HepG2 (cell line): ENCODE results near the gene PDE8B. TPM values are rescaled to one million over a fixed set of nuclear protein-coding genes. Genes with fewer than 3 reads are reported as not detected.

ENCODE experiments used
- ATAC-seq: fragments of 200-7000 bp; cut with Tn5 transposase; 3 replicates; pipeline ENCODE4 v1.9.1; 2020; ENCODE audit warnings: mild to moderate bottlenecking, moderate library complexity
- BruUV-seq: library from RNA; stranded (reverse); fragments of 400-500 nt; replicated peaks from 2 replicates; lab custom pipeline; 2021; lab: Mats Ljungman, UMichigan
- CTCF ChIA-PET: fragments of 300-600 bp; formaldehyde crosslinking; extraction: SDS; loops from one replicate; lab custom pipeline; 2021; ENCODE audit warnings: low total read pairs, inconsistent platforms, low intra/inter-chr PET ratio; lab: Yijun Ruan, JAX
- POLR2A ChIA-PET: fragments of 350-600 bp; sonication (Branson Sonifier 250); formaldehyde crosslinking; loops from one replicate; lab custom pipeline; 2020; ENCODE audit warnings: antibody characterized with exemption, inconsistent platforms; lab: Yijun Ruan, JAX
- DNase-seq: peaks from one replicate; pipeline ENCODE4 v3.0.0-alpha.2; 2015; ENCODE audit warnings: low spot score
- FAIRE-seq: peaks from 3 replicates; lab custom pipeline; 2011; peaks lifted over from hg19 to GRCh38; lab: Jason Lieb, UNC
- H2AFZ ChIP-seq: one replicate; pipeline ENCODE4 v1.6.1; 2011; ENCODE audit warnings: low read length, inconsistent platforms
- H3K27ac ChIP-seq: fragments of 300-600 bp; 3 replicates; pipeline ENCODE4 v1.8.0; 2011; ENCODE audit warnings: mixed run types, mild to moderate bottlenecking, mixed read lengths, low read length, inconsistent platforms; ENCODE audit not compliant: insufficient read depth; ENCODE audit errors: extremely low read length
- H3K27me3 ChIP-seq, 2 experiments: fragments of 200-600 bp in 1 of 2; 2 replicates in 1 of 2; 3 replicates in 1 of 2; pipeline versions ENCODE4 v1.6.0 to v1.8.0; 2011; ENCODE audit warnings: low read length in 2 of 2, mild to moderate bottlenecking in 2 of 2, moderate library complexity in 2 of 2, inconsistent platforms in 1 of 2; ENCODE audit not compliant: insufficient read depth in 2 of 2, control insufficient read depth in 1 of 2
- H3K36me3 ChIP-seq, 2 experiments: fragments of 200-600 bp in 1 of 2; replicated peaks in 1 of 2; 2 replicates in 1 of 2; 3 replicates in 1 of 2; pipeline versions ENCODE4 v1.5.1 to v1.8.0; 2011; ENCODE audit warnings: low read length in 2 of 2, inconsistent platforms in 1 of 2; ENCODE audit not compliant: insufficient read depth in 2 of 2, control insufficient read depth in 1 of 2
- H3K4me1 ChIP-seq: 2 replicates; pipeline ENCODE4 v1.5.1; 2012; ENCODE audit warnings: low read length, inconsistent platforms; ENCODE audit not compliant: insufficient read depth
- H3K4me2 ChIP-seq: 2 replicates; pipeline ENCODE4 v1.6.0; 2011; ENCODE audit warnings: low read depth, low read length, inconsistent platforms
- H3K4me3 ChIP-seq, 3 experiments: fragments of 200-600 bp in 1 of 3; sonication (generic), shearing (Covaris generic) in 1 of 3; replicated peaks in 1 of 3; 2 replicates each; pipeline ENCODE4 v1.5.1; 2011 to 2016; ENCODE audit warnings: low read length in 3 of 3, inconsistent platforms in 2 of 3, low read depth in 2 of 3, mild to moderate bottlenecking in 2 of 3, control low read depth in 1 of 3, mixed read lengths in 1 of 3; ENCODE audit not compliant: insufficient read depth in 1 of 3
- H3K79me2 ChIP-seq: one replicate; pipeline ENCODE4 v1.6.1; 2011; ENCODE audit warnings: low read length, inconsistent platforms; ENCODE audit not compliant: insufficient read depth
- H3K9ac ChIP-seq: 2 replicates; pipeline ENCODE4 v1.6.0; 2011; ENCODE audit warnings: mild to moderate bottlenecking, low read depth, low read length, inconsistent platforms; ENCODE audit not compliant: insufficient read depth
- H3K9me3 ChIP-seq: 2 replicates; pipeline ENCODE4 v1.5.1; 2012; ENCODE audit warnings: mild to moderate bottlenecking, low read length
- H4K20me1 ChIP-seq: 2 replicates; pipeline ENCODE4 v1.6.0; 2011; ENCODE audit warnings: inconsistent platforms, mild to moderate bottlenecking, low read length, moderate library complexity; ENCODE audit not compliant: insufficient read depth
- CC2D1A ChIP-seq: sonication (generic); formaldehyde crosslinking; IDR thresholded peaks from 2 replicates; pipeline ENCODE4 v1.8.1; 2023; ENCODE audit warnings: mild to moderate bottlenecking, missing genetic modification reagents
- MZF1 ChIP-seq: sonication (generic); formaldehyde crosslinking; IDR thresholded peaks from 2 replicates; pipeline ENCODE4 v1.8.1; 2023; ENCODE audit warnings: mild to moderate bottlenecking, missing genetic modification reagents, borderline replicate concordance
- NR2F2 ChIP-seq: IDR thresholded peaks from 2 replicates; pipeline ENCODE4 v1.6.1; 2012; ENCODE audit warnings: low read depth, inconsistent platforms, borderline replicate concordance
- SYNCRIP ChIP-seq: fragments of 200-400 bp; formaldehyde crosslinking; IDR thresholded peaks from 2 replicates; pipeline ENCODE4 v1.6.1; 2018; ENCODE audit warnings: mild to moderate bottlenecking, low read depth, low read length; ENCODE audit not compliant: insufficient read depth
- TFE3 ChIP-seq: IDR thresholded peaks from 2 replicates; pipeline ENCODE4 v1.6.1; 2016
- ZNF574 ChIP-seq: sonication (generic); formaldehyde crosslinking; IDR thresholded peaks from 2 replicates; pipeline ENCODE4 v1.4.0; 2020; ENCODE audit warnings: missing genetic modification reagents
- ZNF792 ChIP-seq: IDR thresholded peaks from 2 replicates; pipeline ENCODE4 v1.6.1; 2016
- WGBS: methylation state at CpG from one replicate; pipeline ENCODE4 v1.1.6; 2017; ENCODE audit warnings: low lambda C conversion rate; 5-methylcytosine and 5-hydroxymethylcytosine counted together
- in situ Hi-C: cut with HindIII; loops from 2 replicates; pipeline ENCODE4 v1.10.0; 2017; ENCODE audit warnings: low pct_unique_long_range_greater_than_20kb; ENCODE audit not compliant: extremely low pct_ligation_motif_present
- intact Hi-C: fragments of 100-400 bp; cut with micrococcal nuclease; formaldehyde crosslinking; loops from one replicate; pipeline ENCODE4 v1.10.0; 2022; ENCODE audit not compliant: unreplicated experiment
- polyA plus RNA-seq, 8 experiments: library from polyadenylated mRNA; depleted of rRNA in 3 of 8; stranded (reverse) in 7 of 8; unstranded in 1 of 8; fragments of >200 nt; fragmentation: Illumina TruSeq in 4 of 8; extraction: Trizol in 4 of 8; gene quantifications; 2 replicates each; pipeline versions ENCODE4 v1.2.1 to v1.2.3, GENCODE V29; 2011 to 2016; ENCODE audit warnings: low read depth in 4 of 8, missing spikeins in 1 of 8, mixed read lengths in 1 of 8; ENCODE audit not compliant: insufficient read depth in 1 of 8
- total RNA-seq, 5 experiments: library from RNA; depleted of rRNA; stranded (reverse); fragments of >200 nt; fragmentation: Illumina TruSeq; extraction: Trizol; gene quantifications; 2 replicates each; pipeline ENCODE4 v1.2.3, GENCODE V29; 2016; ENCODE audit warnings: low read depth in 1 of 5

Gene PDE8B
- total and polyA plus RNA-seq, 2 of the 13 experiments (the other 11 are each of a cell fraction or from before 2014, with no cell fraction given) = 0.07 TPM; not detected in 1

GRCh38 chr5:77292026-77292757 lies 81.7 kb downstream of the PDE8B start:
- POLR2A ChIA-PET = no interaction called here
- H3K9me3 ChIP-seq = no peaks in the 10 kb centered on the region
- ATAC-seq (no peak), DNase-seq (no peak), FAIRE-seq (no peak)
- H3K36me3 ChIP-seq = no peaks in the 10 kb centered on the region
- no peak overlapping the region for H3K9ac ChIP-seq
- CTCF ChIA-PET = no interaction called here
- no peak overlapping the region for H3K4me2 ChIP-seq
- 35% methylated on average over 3 of the region's 3 CpGs for WGBS
- H3K27me3 ChIP-seq = peaks cover 0 to 7% of the 10 kb centered on the region in 2 experiments; a peak in 1 of 5 replicates
- no TSS peak for BruUV-seq
- no peaks in the 10 kb centered on the region for H3K4me1 ChIP-seq
- H3K4me3 ChIP-seq = no peak overlapping the region
- no peak overlapping the region for H3K27ac ChIP-seq
- H4K20me1 ChIP-seq = no peaks in the 10 kb centered on the region
- H3K79me2 ChIP-seq = no peaks in the 10 kb centered on the region
- in situ Hi-C loops (no loop called here), intact Hi-C loops (no loop called here)
- TF ChIP-seq TFE3 (CRISPR knock-in tag) = no peak
- no peak overlapping the region for H2AFZ ChIP-seq

GRCh38 chr5:77294185-77294584 lies 83.7 kb downstream of the PDE8B start:
- H3K9ac ChIP-seq = no peak overlapping the region
- H4K20me1 ChIP-seq = no peaks in the 10 kb centered on the region
- TF ChIP-seq SYNCRIP (no peak), ZNF792 (CRISPR knock-in tag) (no peak), MZF1 (no peak), CC2D1A (CRISPR knock-in tag) (no peak), ZNF574 (CRISPR knock-in tag) (no peak), NR2F2 (no peak)
- no peaks in the 10 kb centered on the region for H3K9me3 ChIP-seq
- intact Hi-C loops (no loop called here), in situ Hi-C loops (no loop called here)
- no peak overlapping the region for H3K4me3 ChIP-seq
- DNase-seq = no peak
- no peak overlapping the region for H2AFZ ChIP-seq
- H3K36me3 ChIP-seq = no peaks in the 10 kb centered on the region
- WGBS = 16% methylated on average over 3 of the region's 3 CpGs
- ChIA-PET POLR2A (no interaction called here), CTCF (no interaction called here)
- H3K4me2 ChIP-seq = no peak overlapping the region
- no peak for FAIRE-seq
- H3K79me2 ChIP-seq = no peaks in the 10 kb centered on the region
- H3K4me1 ChIP-seq = no peaks in the 10 kb centered on the region
- peaks cover 0 to 3% of the 10 kb centered on the region in 2 experiments; a peak in 1 of 5 replicates for H3K27me3 ChIP-seq
- no TSS peak for BruUV-seq
- ATAC-seq = no peak
- no peak overlapping the region for H3K27ac ChIP-seq
